Natural killer cell treated with Interleukin-12 subunit alpha and Interleukin-12 subunit beta and Interleukin-15 and Interleukin-18, amount 100 ng/mL, for 72 hours (primary cell): Measurements from ENCODE around the gene MYOM3. TPM values are rescaled to one million over a fixed set of nuclear protein-coding genes. Genes with fewer than 3 reads are reported as not detected.
A peak's percentile ranks its signal among the peaks of the same experiment; 100 is the strongest.

ENCODE experiments used
- ATAC-seq, 2 donors: fragments of 150-1000 bp; cut with Tn5 transposase in 1 of 2; sonication (Bioruptor Pico), chemical (Tn5 transposase) in 1 of 2; 2 replicates each; pipeline ENCODE4 v1.10.0; 2021
- DNase-seq: peaks from one replicate; pipeline ENCODE4 v3.0.0; 2022; ENCODE audit warnings: low spot score
- H3K27ac Mint-ChIP-seq, 2 donors: 1 replicate in 1 of 2; 2 replicates in 1 of 2; pipeline ENCODE4 v1.8.0; 2022; ENCODE audit warnings: mixed read lengths in 2 of 2, mild to moderate bottlenecking in 1 of 2, moderate library complexity in 1 of 2
- H3K27me3 Mint-ChIP-seq, 2 donors: 1 replicate in 1 of 2; 2 replicates in 1 of 2; pipeline ENCODE4 v1.8.0; 2022; ENCODE audit warnings: mixed read lengths in 2 of 2
- H3K36me3 Mint-ChIP-seq: one replicate; pipeline ENCODE4 v1.8.0; 2022; ENCODE audit warnings: mixed read lengths
- H3K4me1 Mint-ChIP-seq, 2 donors: 1 replicate in 1 of 2; 2 replicates in 1 of 2; pipeline ENCODE4 v1.8.0; 2022; ENCODE audit warnings: low read depth in 2 of 2, mixed read lengths in 2 of 2, mild to moderate bottlenecking in 1 of 2
- H3K4me3 Mint-ChIP-seq: one replicate; pipeline ENCODE4 v1.8.0; 2022; ENCODE audit warnings: mixed read lengths
- H3K9me3 Mint-ChIP-seq: 2 replicates; pipeline ENCODE4 v1.8.0; 2022; ENCODE audit warnings: mixed read lengths
- total RNA-seq, 2 donors: library from RNA; stranded (reverse); gene quantifications; one replicate each; pipeline ENCODE4 v1.2.3, GENCODE V29; 2022

The MYOM3 gene
- total RNA-seq, 2 donors from 2014 or later, result not detected

GRCh38 chr1:24091971-24092482, 19.9 kb downstream of the MYOM3 start:
- Mint-ChIP-seq H3K4me3 (no peak overlapping the region), H3K27ac (no peak overlapping the region), H3K27me3 (peaks cover 9 to 11% of the 10 kb centered on the region in 2 donors), H3K9me3 (no peaks in the 10 kb centered on the region), H3K36me3 (no peaks in the 10 kb centered on the region), H3K4me1 (no peaks in the 10 kb centered on the region)
- ATAC-seq (no peak), DNase-seq (no peak)

DNA sequence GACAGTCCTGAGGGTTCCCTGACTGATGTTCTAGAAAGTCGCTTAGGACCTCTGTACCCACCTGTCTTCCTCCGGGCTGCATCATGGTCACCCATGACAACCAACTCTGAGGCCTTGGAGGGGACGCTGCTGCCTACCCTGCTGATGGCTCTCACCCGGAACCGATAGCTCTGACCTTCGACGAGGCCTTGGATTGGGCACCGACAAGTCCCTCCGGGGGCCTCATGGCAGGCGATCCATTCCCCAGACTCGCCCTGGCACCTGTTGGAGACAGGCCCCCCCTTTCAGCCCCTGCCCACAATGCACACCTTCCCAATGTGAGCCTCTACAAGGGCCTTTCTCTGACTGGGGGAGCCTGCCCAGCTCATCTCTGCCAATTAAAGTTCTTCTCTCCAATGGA, 21.2 kb downstream of the MYOM3 start:
- H3K4me3 Mint-ChIP-seq, result no peak overlapping the region
- H3K27ac Mint-ChIP-seq, result no peak overlapping the region
- H3K27me3 Mint-ChIP-seq, result peaks cover 9 to 13% of the 10 kb centered on the region in 2 donors
- no peaks in the 10 kb centered on the region for H3K36me3 Mint-ChIP-seq
- ATAC-seq, result no peak
- H3K9me3 Mint-ChIP-seq, result no peaks in the 10 kb centered on the region
- DNase-seq, result no peak
- H3K4me1 Mint-ChIP-seq, result no peaks in the 10 kb centered on the region

- ATAC-seq, result peak in 1 of 2 donors; percentile 4
- Mint-ChIP-seq H3K36me3 (no peaks in the 10 kb centered on the region), H3K27ac (no peak overlapping the region), H3K27me3 (peaks cover 9 to 21% of the 10 kb centered on the region in 2 donors), H3K4me3 (no peak overlapping the region), H3K9me3 (no peaks in the 10 kb centered on the region), H3K4me1 (no peaks in the 10 kb centered on the region)
- no peak for DNase-seq
These were observed 22.0 kb downstream of the MYOM3 start for GRCh38 chr1:24089743-24090555.

DNA sequence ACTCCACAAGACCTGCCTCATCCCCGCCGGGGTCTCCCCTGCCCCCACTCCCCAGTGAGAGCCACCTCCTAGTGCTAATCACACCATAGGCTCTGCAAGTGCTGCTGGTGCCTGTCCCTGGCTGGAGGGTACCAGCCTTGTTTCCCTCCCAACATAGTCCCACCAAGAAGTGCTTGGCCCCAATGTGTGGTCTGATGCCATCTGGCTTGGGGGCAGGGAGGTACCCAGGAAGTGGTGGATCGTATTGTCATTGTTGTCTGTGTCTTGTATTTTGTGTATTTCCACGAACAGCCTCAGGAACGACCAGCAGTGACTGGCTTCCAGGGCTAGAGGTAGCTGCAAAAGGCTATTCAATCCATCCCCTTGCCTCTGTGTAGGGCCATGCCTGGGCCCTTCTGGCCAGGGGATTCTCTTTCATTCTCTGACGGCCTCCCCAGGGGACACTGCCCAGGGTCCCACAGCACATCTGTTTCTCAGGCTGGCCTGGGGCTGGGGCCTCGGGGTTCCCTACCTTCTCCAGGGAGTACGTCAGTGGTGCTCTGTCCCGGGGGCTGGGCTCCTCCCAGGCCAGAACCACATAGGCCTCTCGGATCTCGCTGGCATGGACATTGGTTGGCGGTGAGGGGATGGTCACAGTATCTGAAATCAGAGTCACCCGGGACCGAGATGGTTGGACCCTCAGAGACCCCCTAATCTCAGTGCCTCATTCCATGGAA, 22.8 kb downstream of the MYOM3 start:
- Mint-ChIP-seq H3K27me3 (peaks cover 7 to 24% of the 10 kb centered on the region in 2 donors), H3K4me1 (no peaks in the 10 kb centered on the region), H3K36me3 (no peaks in the 10 kb centered on the region), H3K27ac (no peak overlapping the region), H3K4me3 (no peak overlapping the region), H3K9me3 (no peaks in the 10 kb centered on the region)
- DNase-seq, result no peak
- ATAC-seq, result no peak

DNA sequence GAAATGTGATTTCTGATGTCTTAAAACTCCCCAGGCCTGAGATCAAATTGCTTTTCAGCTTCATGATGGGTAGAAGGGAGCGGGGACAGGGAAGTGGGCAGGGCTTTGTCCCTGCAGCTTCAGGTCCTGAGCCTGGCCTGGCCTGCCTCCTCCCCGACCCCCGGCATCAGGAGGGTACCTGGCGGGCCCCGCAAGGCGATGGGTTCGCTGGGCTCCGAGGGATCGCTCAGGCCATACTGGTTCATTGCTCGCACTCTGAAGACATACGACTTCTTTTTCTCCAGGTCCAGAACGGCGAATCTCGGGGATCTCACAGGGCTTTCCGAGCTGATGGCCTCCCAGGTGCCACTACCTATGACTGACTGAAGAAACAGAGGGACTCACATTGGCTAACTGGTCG, 25.5 kb downstream of the MYOM3 start:
- Mint-ChIP-seq H3K4me3 (no peak overlapping the region), H3K36me3 (no peaks in the 10 kb centered on the region), H3K4me1 (no peaks in the 10 kb centered on the region), H3K27me3 (peaks cover 7 to 24% of the 10 kb centered on the region in 2 donors), H3K9me3 (no peaks in the 10 kb centered on the region), H3K27ac (no peak overlapping the region)
- ATAC-seq (no peak), DNase-seq (no peak)

GRCh38 chr1:24085546-24085945, 26.4 kb downstream of the MYOM3 start:
- Mint-ChIP-seq H3K36me3 (no peaks in the 10 kb centered on the region), H3K9me3 (no peaks in the 10 kb centered on the region), H3K4me1 (no peaks in the 10 kb centered on the region), H3K27me3 (peaks cover 7 to 24% of the 10 kb centered on the region in 2 donors), H3K4me3 (no peak overlapping the region), H3K27ac (no peak overlapping the region)
- DNase-seq (no peak), ATAC-seq (no peak)

- H3K4me3 Mint-ChIP-seq, result no peak overlapping the region
- H3K36me3 Mint-ChIP-seq, result no peaks in the 10 kb centered on the region
- H3K27ac Mint-ChIP-seq, result no peak overlapping the region
- no peaks in the 10 kb centered on the region for H3K4me1 Mint-ChIP-seq
- ATAC-seq (no peak), DNase-seq (no peak)
- H3K9me3 Mint-ChIP-seq, result no peaks in the 10 kb centered on the region
- H3K27me3 Mint-ChIP-seq, result peaks cover 7 to 24% of the 10 kb centered on the region in 2 donors
These were observed 26.9 kb downstream of the MYOM3 start for GRCh38 chr1:24085007-24085406.

- DNase-seq, result no peak
- peaks cover 7 to 24% of the 10 kb centered on the region in 2 donors for H3K27me3 Mint-ChIP-seq
- no peak for ATAC-seq
- no peaks in the 10 kb centered on the region for H3K36me3 Mint-ChIP-seq
- H3K4me1 Mint-ChIP-seq, result no peaks in the 10 kb centered on the region
- no peak overlapping the region for H3K4me3 Mint-ChIP-seq
- H3K9me3 Mint-ChIP-seq, result no peaks in the 10 kb centered on the region
- H3K27ac Mint-ChIP-seq, result no peak overlapping the region
These were observed 27.9 kb downstream of the MYOM3 start for GRCh38 chr1:24084050-24084449.

- Mint-ChIP-seq H3K36me3 (no peaks in the 10 kb centered on the region), H3K4me3 (no peak overlapping the region), H3K4me1 (no peaks in the 10 kb centered on the region), H3K9me3 (no peaks in the 10 kb centered on the region), H3K27ac (no peak overlapping the region), H3K27me3 (peaks cover 3 to 19% of the 10 kb centered on the region in 2 donors)
- DNase-seq, result no peak
- ATAC-seq, result no peak
These were observed 29.6 kb downstream of the MYOM3 start for GRCh38 chr1:24082372-24082771.

GRCh38 chr1:24081190-24081589, 30.7 kb downstream of the MYOM3 start:
- no peak overlapping the region for H3K27ac Mint-ChIP-seq
- H3K36me3 Mint-ChIP-seq, result no peaks in the 10 kb centered on the region
- no peaks in the 10 kb centered on the region for H3K4me1 Mint-ChIP-seq
- peak in 1 of 2 donors; percentile 34 for ATAC-seq
- H3K4me3 Mint-ChIP-seq, result no peak overlapping the region
- peaks cover 0 to 12% of the 10 kb centered on the region in 2 donors for H3K27me3 Mint-ChIP-seq
- H3K9me3 Mint-ChIP-seq, result no peaks in the 10 kb centered on the region
- DNase-seq, result no peak

DNA sequence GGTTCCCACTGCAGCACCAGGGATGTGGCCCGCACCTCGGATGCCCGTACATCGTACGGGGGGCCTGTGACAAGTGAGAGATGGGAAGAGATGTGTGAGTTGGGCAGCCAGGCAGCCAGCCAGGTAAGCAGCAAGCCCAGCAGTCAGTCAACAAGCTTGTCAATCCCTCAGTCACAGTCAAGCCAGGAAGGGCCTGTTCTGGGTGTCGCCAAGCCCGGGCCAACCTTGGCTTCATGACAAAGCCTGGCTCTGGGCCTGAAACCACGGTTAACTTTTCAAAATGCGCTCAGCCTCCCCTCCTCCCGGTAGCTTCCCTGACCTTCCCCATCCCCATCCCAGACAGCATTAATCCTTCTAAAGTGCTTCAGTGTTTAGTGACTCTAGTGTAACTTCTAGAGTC, 31.8 kb downstream of the MYOM3 start:
- no peak overlapping the region for H3K4me3 Mint-ChIP-seq
- peaks cover 0 to 5% of the 10 kb centered on the region in 2 donors for H3K27me3 Mint-ChIP-seq
- H3K9me3 Mint-ChIP-seq, result no peaks in the 10 kb centered on the region
- DNase-seq, result no peak
- no peak overlapping the region for H3K27ac Mint-ChIP-seq
- no peak for ATAC-seq
- no peaks in the 10 kb centered on the region for H3K4me1 Mint-ChIP-seq
- H3K36me3 Mint-ChIP-seq, result no peaks in the 10 kb centered on the region

GRCh38 chr1:24077278-24077978, 34.5 kb downstream of the MYOM3 start:
- Mint-ChIP-seq H3K4me3 (no peak overlapping the region), H3K27me3 (no peaks in the 10 kb centered on the region), H3K4me1 (no peaks in the 10 kb centered on the region), H3K27ac (no peak overlapping the region), H3K9me3 (no peaks in the 10 kb centered on the region), H3K36me3 (no peaks in the 10 kb centered on the region)
- DNase-seq (no peak), ATAC-seq (no peak)

DNA sequence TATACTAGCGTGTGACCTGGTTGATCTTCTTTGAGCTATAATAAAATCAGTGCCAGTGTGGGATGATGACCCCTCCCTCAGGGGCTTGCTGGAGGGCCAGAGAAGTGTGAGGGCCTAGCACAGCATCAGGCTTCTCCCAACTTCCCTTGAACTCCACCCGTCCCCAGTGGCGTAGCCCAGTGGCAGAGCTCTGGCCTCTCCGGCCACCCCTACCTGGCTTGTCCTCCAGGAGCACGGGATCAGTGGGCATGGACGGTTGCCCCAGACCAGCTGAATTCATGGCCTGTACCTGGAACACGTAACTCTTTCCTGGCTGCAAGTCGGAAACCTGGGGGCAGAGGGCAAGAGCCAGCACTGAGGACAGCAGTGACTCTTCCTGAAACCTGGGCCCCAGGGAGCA, 36.0 kb downstream of the MYOM3 start:
- Mint-ChIP-seq H3K4me1 (no peaks in the 10 kb centered on the region), H3K36me3 (no peaks in the 10 kb centered on the region), H3K4me3 (no peak overlapping the region), H3K27ac (no peak overlapping the region), H3K9me3 (no peaks in the 10 kb centered on the region), H3K27me3 (peaks cover 0 to under 1% of the 10 kb centered on the region in 2 donors)
- ATAC-seq (no peak), DNase-seq (no peak)

DNA sequence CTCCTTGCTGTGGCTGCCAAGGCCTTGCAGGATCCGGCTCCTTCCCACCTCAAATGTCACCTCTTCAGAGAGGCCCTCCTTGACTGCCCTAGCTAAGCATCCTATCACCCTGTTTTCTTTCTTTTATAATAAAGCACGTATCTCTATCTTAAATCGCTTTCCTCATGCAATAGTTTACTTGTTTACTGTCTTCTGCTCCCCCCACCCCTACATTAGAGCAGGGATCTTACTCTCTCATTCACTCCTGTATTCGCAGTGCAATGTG, 36.4 kb downstream of the MYOM3 start:
- H3K4me1 Mint-ChIP-seq, result no peaks in the 10 kb centered on the region
- no peak overlapping the region for H3K4me3 Mint-ChIP-seq
- H3K9me3 Mint-ChIP-seq, result no peaks in the 10 kb centered on the region
- no peak for DNase-seq
- H3K27me3 Mint-ChIP-seq, result peaks cover 0 to 2% of the 10 kb centered on the region in 2 donors
- ATAC-seq, result no peak
- H3K36me3 Mint-ChIP-seq, result no peaks in the 10 kb centered on the region
- H3K27ac Mint-ChIP-seq, result no peak overlapping the region
